Measurements from ENCODE around the gene CAMKK2. TPM values are rescaled to one million over a fixed set of nuclear protein-coding genes. Genes with fewer than 3 reads are reported as not detected.

CAMKK2 gene
- total and polyA plus RNA-seq, 2 of the 4 experiments (the other 2 are of a cell fraction): 15.2 to 24.7 TPM

DNA sequence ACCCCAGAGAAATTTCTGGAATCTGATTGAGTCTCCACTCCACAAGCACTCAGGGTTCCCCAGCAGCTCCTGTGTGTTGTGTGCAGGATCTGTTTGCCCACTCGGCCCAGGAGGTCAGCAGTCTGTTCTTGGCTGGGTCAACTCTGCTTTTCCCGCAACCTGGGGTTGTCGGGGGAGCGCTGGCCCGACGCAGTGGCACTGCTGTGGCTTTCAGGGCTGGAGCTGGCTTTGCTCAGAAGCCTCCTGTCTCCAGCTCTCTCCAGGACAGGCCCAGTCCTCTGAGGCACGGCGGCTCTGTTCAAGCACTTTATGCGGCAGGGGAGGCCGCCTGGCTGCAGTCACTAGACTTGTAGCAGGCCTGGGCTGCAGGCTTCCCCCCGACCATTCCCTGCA, 62.9 kb downstream of the CAMKK2 start:
- Histone ChIP-seq H3K9ac (ENCODE audit: low read depth, low read length) (no peak overlapping the region), H2AK5ac (ENCODE audit: low read depth, low read length) (no peak overlapping the region), H2BK15ac (ENCODE audit: low read depth, low read length) (no peak overlapping the region), H4K5ac (ENCODE audit: low read depth, low read length) (no peak overlapping the region), H3K27me3 (ENCODE audit: control insufficient read depth, insufficient read depth, low read length) (no peaks in the 10 kb centered on the region), H2AFZ (replicated peaks; ENCODE audit: low read length, poor library complexity) (no peak overlapping the region), H2BK20ac (ENCODE audit: low read depth, low read length) (no peak overlapping the region), H3K9me3 (ENCODE audit: control insufficient read depth, insufficient read depth, low read length) (no peaks in the 10 kb centered on the region), H4K8ac (ENCODE audit: low read depth in 2 of 2, low read length in 2 of 2) (no peak overlapping the region), H3K27ac (ENCODE audit: insufficient read depth, low read length) (no peak overlapping the region), H4K20me1 (ENCODE audit: insufficient read depth, low read length) (no peaks in the 10 kb centered on the region), H3K36me3 (ENCODE audit: control insufficient read depth, insufficient read depth, low read length) (peaks cover 11% of the 10 kb centered on the region; the same call in 1 of the 2 replicates), H3K4me1 (ENCODE audit: control insufficient read depth, insufficient read depth, low read length) (no peaks in the 10 kb centered on the region; the same call in 1 of the 2 replicates), H3K9me1 (ENCODE audit: insufficient read depth, low read length) (no peaks in the 10 kb centered on the region), H3K14ac (replicated peaks; ENCODE audit: low read depth, low read length) (no peak overlapping the region), H2AK9ac (replicated peaks; ENCODE audit: low read depth, low read length, poor library complexity) (no peak overlapping the region), H3K79me1 (ENCODE audit: low read depth in 1 of 2, low read length in 2 of 2) (no peaks in the 10 kb centered on the region), H3K23ac (ENCODE audit: low read depth, low read length) (no peak overlapping the region), H3K4ac (ENCODE audit: low read depth, low read length) (no peak overlapping the region), H3K4me2 (ENCODE audit: low read depth, low read length) (no peak overlapping the region), H4K91ac (ENCODE audit: insufficient read depth, low read depth, low read length) (no peak overlapping the region), H3K18ac (ENCODE audit: low read depth, low read length) (no peak overlapping the region), H2BK120ac (ENCODE audit: low read depth, low read length) (no peak overlapping the region), H3K56ac (ENCODE audit: extremely low read depth, insufficient read depth, low read length) (no peak overlapping the region), H3K4me3 (ENCODE audit: insufficient read depth, low read depth, low read length) (no peak overlapping the region), H2BK5ac (ENCODE audit: low read depth, low read length, poor library complexity, severe bottlenecking) (no peak overlapping the region)
- intact Hi-C loops (cut with micrococcal nuclease) (no loop called here), dilution Hi-C loops (cut with HindIII; ENCODE audit: low sequenced_read_pairs, unreplicated experiment) (no loop called here), in situ Hi-C loops (cut with MboI; ENCODE audit: low sequenced_read_pairs) (no loop called here)
- no peak for ATAC-seq (ENCODE audit: low read depth)
- CTCF ChIA-PET: no interaction called here
- BruUV-seq (replicated peaks): no TSS peak
- 94% methylated on average over 8 of the region's 11 CpGs; no CpG with 5 or more reads in 1 of the 2 experiments for WGBS, 2 experiments (ENCODE audit: extremely low coverage in 2 of 2, insufficient read length in 1 of 2)
- POLR2A ChIA-PET (ENCODE audit: unreplicated experiment): no interaction called here
- no peak for DNase-seq
- no peak for TF ChIP-seq RFX5 (IDR thresholded peaks at IDR 0.05; ENCODE audit: low read depth, low read length)
- TF ChIP-seq CHD1 (IDR thresholded peaks at IDR 0.05; ENCODE audit: low read depth, low read length): no peak
- no peak for TF ChIP-seq CTCF (conservative IDR thresholded peaks at IDR 0.05; ENCODE audit: low read depth, low read length)
- TF ChIP-seq BHLHE40 (IDR thresholded peaks at IDR 0.05; ENCODE audit: low read depth, low read length): no peak
- no peak for TF ChIP-seq RCOR1 (IDR thresholded peaks at IDR 0.05; ENCODE audit: insufficient replicate concordance, low read length)
- no peak for TF ChIP-seq RAD21 (IDR thresholded peaks at IDR 0.05; ENCODE audit: low read length)
- no peak for TF ChIP-seq MAFK (IDR thresholded peaks at IDR 0.05; ENCODE audit: low read depth, low read length)
- TF ChIP-seq NFE2L2 (IDR thresholded peaks at IDR 0.05; ENCODE audit: low read depth, low read length): no peak
- TF ChIP-seq MAZ (IDR thresholded peaks at IDR 0.05; ENCODE audit: borderline replicate concordance, low read depth, low read length): no peak
- no peak for TF ChIP-seq USF2 (IDR thresholded peaks at IDR 0.05; ENCODE audit: low read depth, low read length)
